Muscle of leg (tissue), 9 donors: ENCODE data around the gene TMOD3. TPM values are rescaled to one million over a fixed set of nuclear protein-coding genes. Genes with fewer than 3 reads are reported as not detected.

Experiments
- polyA plus RNA-seq, 8 donors: library from polyadenylated mRNA; unstranded; fragments of 120-200 nt; gene quantifications; one replicate each; pipeline versions ENCODE4 v1.2.1 to v1.2.3, GENCODE V29; 2013; ENCODE audit warnings: inconsistent platforms in 1 of 8, low replicate concordance in 1 of 8; ENCODE audit not compliant: insufficient read length in 8 of 8, insufficient read depth in 1 of 8
- total RNA-seq: library from RNA; stranded (reverse); fragments of 120-200 nt; gene quantifications from one replicate; pipeline ENCODE4 v1.2.4, GENCODE V29; 2013

Gene TMOD3
- total and polyA plus RNA-seq, 9 donors: 14.3 to 27.9 (median 17.9) TPM

Other genes with a start within 250 kb of the TMOD3 start
- 18.7 TPM for gene DMXL2, start 206.9 kb upstream of the TMOD3 start, total RNA-seq
- 10 to 100 TPM; 13.9 to 27.0 (median 22.7) TPM for gene DMXL2, start 206.9 kb upstream of the TMOD3 start, polyA plus RNA-seq
- 0.04 TPM for gene SCG3, start 148.2 kb upstream of the TMOD3 start, total RNA-seq
- under 1 TPM in 7 of 8 donors, not detected in 1; 0.18 to 0.74 (median 0.24) TPM for gene SCG3, start 148.2 kb upstream of the TMOD3 start, polyA plus RNA-seq
- 6.5 TPM for gene LYSMD2, start 92.0 kb upstream of the TMOD3 start, total RNA-seq
- gene LYSMD2, start 92.0 kb upstream of the TMOD3 start, polyA plus RNA-seq: 1 to 10 TPM; 5.9 to 8.1 (median 6.8) TPM
- gene TMOD2, start 78.1 kb upstream of the TMOD3 start, total RNA-seq: 7.8 TPM
- 10 to 100 TPM in 1 of 8 donors, 1 to 10 TPM in 7; 5.3 to 14.0 (median 6.2) TPM for gene TMOD2, start 78.1 kb upstream of the TMOD3 start, polyA plus RNA-seq
- 17.5 TPM for gene LEO1, start 142.1 kb downstream of the TMOD3 start, total RNA-seq
- 10 to 100 TPM; 17.3 to 27.8 (median 22.0) TPM for gene LEO1, start 142.1 kb downstream of the TMOD3 start, polyA plus RNA-seq
- 23.5 TPM for gene MAPK6, start 189.6 kb downstream of the TMOD3 start, total RNA-seq
- 10 to 100 TPM; 19.1 to 28.2 (median 25.6) TPM for gene MAPK6, start 189.6 kb downstream of the TMOD3 start, polyA plus RNA-seq